IMR-90 (cell line): ENCODE measurements around the gene UQCRC1. TPM values are rescaled to one million over a fixed set of nuclear protein-coding genes. Genes with fewer than 3 reads are reported as not detected.

Experiments
- ATAC-seq: fragments of 200-7000 bp; cut with Tn5 transposase; 2 replicates; pipeline ENCODE4 v1.9.1; 2020; ENCODE audit warnings: low read depth, mild to moderate bottlenecking, moderate library complexity
- BruUV-seq: library from RNA; stranded (reverse); fragments of 400-500 nt; replicated peaks from 2 replicates; lab custom pipeline; 2021; lab: Mats Ljungman, UMichigan
- CTCF ChIA-PET: fragments of 300-600 bp; formaldehyde crosslinking; extraction: SDS; loops from one replicate; lab custom pipeline; 2021; ENCODE audit warnings: antibody characterized with exemption; lab: Yijun Ruan, JAX
- POLR2A ChIA-PET: fragments of 300-600 bp; sonication (Branson Sonifier 250); formaldehyde crosslinking; loops from one replicate; lab custom pipeline; 2022; ENCODE audit warnings: antibody characterized with exemption; ENCODE audit not compliant: unreplicated experiment; lab: Charles Lee
- DNase-seq: peaks from one replicate; pipeline ENCODE4 v3.0.0; 2013
- H2AFZ ChIP-seq: replicated peaks from 2 replicates; pipeline ENCODE3; 2013; ENCODE audit warnings: low read length, mild to moderate bottlenecking; ENCODE audit not compliant: poor library complexity
- H2AK5ac ChIP-seq: 2 replicates; pipeline ENCODE4 v1.6.1; 2013; ENCODE audit warnings: low read depth, low read length, inconsistent platforms
- H2AK9ac ChIP-seq: replicated peaks from 2 replicates; pipeline ENCODE3; 2013; ENCODE audit warnings: mild to moderate bottlenecking, low read depth, low read length, moderate library complexity; ENCODE audit not compliant: poor library complexity
- H2BK120ac ChIP-seq: 2 replicates; pipeline ENCODE4 v1.6.1; 2013; ENCODE audit warnings: low read depth, low read length, inconsistent platforms
- H2BK15ac ChIP-seq: 3 replicates; pipeline ENCODE4 v1.6.1; 2013; ENCODE audit warnings: low read depth, low read length, inconsistent platforms
- H2BK20ac ChIP-seq: 2 replicates; pipeline ENCODE4 v1.6.1; 2013; ENCODE audit warnings: low read depth, mild to moderate bottlenecking, inconsistent platforms, low read length, moderate library complexity
- H2BK5ac ChIP-seq: 2 replicates; pipeline ENCODE4 v1.6.1; 2013; ENCODE audit warnings: mild to moderate bottlenecking, low read depth, low read length, inconsistent platforms; ENCODE audit not compliant: poor library complexity, severe bottlenecking
- H3K14ac ChIP-seq: replicated peaks from 2 replicates; pipeline ENCODE4 v1.6.1; 2013; ENCODE audit warnings: low read depth, low read length, inconsistent platforms
- H3K18ac ChIP-seq: 2 replicates; pipeline ENCODE4 v1.6.1; 2013; ENCODE audit warnings: low read depth, low read length, control low read depth
- H3K23ac ChIP-seq: 2 replicates; pipeline ENCODE4 v1.6.1; 2013; ENCODE audit warnings: low read depth, low read length, inconsistent platforms
- H3K27ac ChIP-seq: 2 replicates; pipeline ENCODE4 v1.5.1; 2013; ENCODE audit warnings: mild to moderate bottlenecking, control low read depth, low read length; ENCODE audit not compliant: insufficient read depth
- H3K27me3 ChIP-seq: 2 replicates; pipeline ENCODE4 v1.6.1; 2013; ENCODE audit warnings: low read length; ENCODE audit not compliant: control insufficient read depth, insufficient read depth
- H3K36me3 ChIP-seq: 2 replicates; pipeline ENCODE4 v1.6.1; 2013; ENCODE audit warnings: low read length, mixed read lengths; ENCODE audit not compliant: control insufficient read depth, insufficient read depth
- H3K4ac ChIP-seq: 2 replicates; pipeline ENCODE4 v1.6.1; 2013; ENCODE audit warnings: low read depth, low read length, inconsistent platforms
- H3K4me1 ChIP-seq: 2 replicates; pipeline ENCODE4 v1.6.1; 2013; ENCODE audit warnings: low read length, mixed read lengths; ENCODE audit not compliant: control insufficient read depth, insufficient read depth
- H3K4me2 ChIP-seq: 2 replicates; pipeline ENCODE4 v1.6.1; 2013; ENCODE audit warnings: low read depth, mild to moderate bottlenecking, control low read depth, low read length, moderate library complexity
- H3K4me3 ChIP-seq: 2 replicates; pipeline ENCODE4 v1.5.1; 2013; ENCODE audit warnings: low read depth, mild to moderate bottlenecking, control low read depth, low read length, moderate library complexity; ENCODE audit not compliant: insufficient read depth
- H3K56ac ChIP-seq: 2 replicates; pipeline ENCODE4 v1.6.1; 2013; ENCODE audit warnings: low read length, inconsistent platforms; ENCODE audit not compliant: insufficient read depth; ENCODE audit errors: extremely low read depth
- H3K79me1 ChIP-seq, 2 experiments: 2 replicates each; pipeline ENCODE4 v1.6.1; 2013; ENCODE audit warnings: low read length in 2 of 2, inconsistent platforms in 1 of 2, low read depth in 1 of 2
- H3K9ac ChIP-seq: 2 replicates; pipeline ENCODE4 v1.6.1; 2013; ENCODE audit warnings: low read depth, low read length, control low read depth
- H3K9me1 ChIP-seq: 2 replicates; pipeline ENCODE4 v1.6.1; 2013; ENCODE audit warnings: low read length, inconsistent platforms; ENCODE audit not compliant: insufficient read depth
- H3K9me3 ChIP-seq: 2 replicates; pipeline ENCODE4 v1.6.1; 2013; ENCODE audit warnings: low read length; ENCODE audit not compliant: control insufficient read depth, insufficient read depth
- H4K20me1 ChIP-seq: 2 replicates; pipeline ENCODE4 v1.6.1; 2013; ENCODE audit warnings: low read length, inconsistent platforms; ENCODE audit not compliant: insufficient read depth
- H4K5ac ChIP-seq: 2 replicates; pipeline ENCODE4 v1.6.1; 2013; ENCODE audit warnings: mild to moderate bottlenecking, low read depth, low read length, control low read depth
- H4K8ac ChIP-seq, 2 experiments: 2 replicates each; pipeline ENCODE4 v1.6.1; 2013; ENCODE audit warnings: low read depth in 2 of 2, low read length in 2 of 2, control low read depth in 1 of 2, inconsistent platforms in 1 of 2
- H4K91ac ChIP-seq: 2 replicates; pipeline ENCODE4 v1.6.1; 2013; ENCODE audit warnings: low read depth, low read length, inconsistent platforms; ENCODE audit not compliant: insufficient read depth
- CEBPB ChIP-seq: IDR thresholded peaks from 2 replicates; pipeline ENCODE4 v1.6.1; 2012; ENCODE audit warnings: low read depth, low read length, improper control_type of control experiment
- MAZ ChIP-seq: IDR thresholded peaks from 2 replicates; pipeline ENCODE4 v1.6.1; 2012; ENCODE audit warnings: low read depth, mild to moderate bottlenecking, low read length, improper control_type of control experiment, moderate library complexity, borderline replicate concordance
- MXI1 ChIP-seq: IDR thresholded peaks from 2 replicates; pipeline ENCODE4 v1.6.1; 2012; ENCODE audit warnings: low read depth, mild to moderate bottlenecking, low read length, moderate library complexity, borderline replicate concordance
- NFE2L2 ChIP-seq: fragments of 150-350 bp; IDR thresholded peaks from 2 replicates; pipeline ENCODE4 v1.6.1; 2016; ENCODE audit warnings: low read depth, mild to moderate bottlenecking, low read length
- RCOR1 ChIP-seq: IDR thresholded peaks from 2 replicates; pipeline ENCODE4 v1.6.1; 2012; ENCODE audit warnings: mild to moderate bottlenecking, low read length, improper control_type of control experiment; ENCODE audit not compliant: insufficient replicate concordance
- WGBS, 2 experiments: methylation state at CpG; one replicate each; pipeline versions ENCODE4 v1.1.5 to v1.1.7; 2013; ENCODE audit warnings: missing lambda C conversion rate in 2 of 2; ENCODE audit not compliant: insufficient read length in 1 of 2; ENCODE audit errors: extremely low coverage in 2 of 2; 5-methylcytosine and 5-hydroxymethylcytosine counted together
- dilution Hi-C: fragments of 300-500 bp; cut with HindIII; formaldehyde crosslinking; loops from one replicate; pipeline ENCODE4 v1.14.3; 2018; ENCODE audit warnings: low sequenced_read_pairs; ENCODE audit not compliant: unreplicated experiment
- in situ Hi-C: fragments of 300-500 bp; cut with MboI; formaldehyde crosslinking; loops from 3 replicates; pipeline ENCODE4 v1.14.3; 2019; ENCODE audit warnings: low sequenced_read_pairs, inconsistent platforms, mixed read lengths
- intact Hi-C: fragments of 100-400 bp; cut with micrococcal nuclease; formaldehyde crosslinking; loops from 2 replicates; pipeline ENCODE4 v1.10.0; 2022
- polyA plus RNA-seq, 3 experiments: library from polyadenylated mRNA; depleted of rRNA; stranded (reverse); fragments of >200 nt; gene quantifications; 2 replicates each; pipeline ENCODE4 v1.2.3, GENCODE V29; 2012; ENCODE audit warnings: low replicate concordance in 1 of 3
- total RNA-seq: library from RNA; depleted of rRNA; stranded (reverse); fragments of >200 nt; gene quantifications from 2 replicates; pipeline ENCODE4 v1.2.3, GENCODE V29; 2012
- TF ChIP-seq, protein P1 (sequence below): conservative IDR thresholded peaks from 2 replicates; pipeline ENCODE4 v1.5.1; 2012; ENCODE audit warnings: mild to moderate bottlenecking, low read depth, low read length, improper control_type of control experiment

Gene UQCRC1
- total and polyA plus RNA-seq, 2 of the 4 experiments (the other 2 are of a cell fraction) = 474 to 1,365 TPM

DNA sequence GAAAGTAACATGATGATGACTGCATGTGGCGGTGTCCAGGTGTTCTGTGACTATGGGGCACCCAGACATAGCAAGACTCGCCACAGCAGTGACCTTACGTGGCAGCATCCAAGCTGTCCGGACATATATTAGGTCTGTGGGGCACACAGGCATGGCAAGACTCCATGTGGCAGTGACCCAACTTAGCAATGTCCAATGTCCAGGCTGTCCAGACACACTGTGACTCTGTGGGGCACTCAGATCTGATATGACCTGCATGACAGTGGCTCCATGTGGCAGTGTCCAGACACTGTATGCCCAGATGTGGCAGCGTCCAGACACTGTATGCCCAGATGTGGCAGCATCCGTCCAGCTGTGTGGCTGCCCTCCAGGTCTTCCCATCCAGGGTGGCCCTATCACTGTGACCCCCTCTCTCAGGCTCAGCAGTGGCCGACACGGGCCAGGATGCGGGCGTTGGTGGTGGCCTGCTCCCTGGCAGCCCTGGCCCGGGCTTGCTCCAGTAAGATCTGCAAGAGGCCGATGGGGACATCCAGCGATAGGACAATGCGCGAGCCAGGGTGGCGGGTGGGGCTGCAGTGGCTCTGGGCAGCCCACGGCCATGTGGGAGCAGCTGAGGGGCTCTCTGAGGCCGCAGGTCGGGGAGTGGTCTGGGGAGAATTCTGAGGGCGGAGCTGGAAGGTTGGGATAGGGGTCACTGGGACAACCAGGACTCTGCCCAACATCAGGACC is 46.9 kb downstream of the UQCRC1 start:
- Histone ChIP-seq H2AK5ac (peak overlapping the region; percentile 89; the same call in 1 of the 2 replicates), H3K4me3 (no peak overlapping the region), H2BK5ac (peak overlapping the region; percentile 78), H3K14ac (no peak overlapping the region), H2AFZ (no peak overlapping the region), H4K8ac (peak overlapping the region in 1 of 2 experiments; percentile 27; a peak in 1 of 4 replicates), H3K79me1 (peaks cover 14 to 67% of the 10 kb centered on the region in 2 experiments), H4K91ac (no peak overlapping the region; the same call in 1 of the 2 replicates), H3K9ac (no peak overlapping the region), H3K36me3 (peaks cover 28% of the 10 kb centered on the region), H3K18ac (no peak overlapping the region), H3K9me1 (peaks cover 45% of the 10 kb centered on the region), H3K23ac (no peak overlapping the region), H3K27ac (no peak overlapping the region; the same call in 1 of the 2 replicates), H4K20me1 (peaks cover 3% of the 10 kb centered on the region; the same call in 1 of the 2 replicates), H2AK9ac (peak overlapping the region; percentile 71), H3K4ac (peak overlapping the region; percentile 91), H2BK20ac (0 out of 2 replicates have a peak overlapping the region, but pooled peaks have one; percentile 17), H2BK15ac (no peak overlapping the region), H3K9me3 (no peaks in the 10 kb centered on the region), H3K27me3 (no peaks in the 10 kb centered on the region), H3K4me2 (no peak overlapping the region), H4K5ac (no peak overlapping the region), H2BK120ac (peak overlapping the region; percentile 90), H3K4me1 (peaks cover 42% of the 10 kb centered on the region), H3K56ac (no peak overlapping the region)
- CTCF ChIA-PET = interaction anchor here (0.6 to 1.1 kb wide), 2 partner anchors 73 to 102 kb away, joined by 3 read pairs; partner anchors contain the start of gene SLC26A6
- dilution Hi-C loops (no loop called here), in situ Hi-C loops (no loop called here), intact Hi-C loops (no loop called here)
- BruUV-seq = no TSS peak
- no peak for DNase-seq
- no peak for ATAC-seq
- WGBS, 2 experiments = 96% methylated on average over 11 of the region's 20 CpGs; no CpG with 5 or more reads in 1 of the 2 experiments
- TF ChIP-seq RCOR1 = no peak
- TF ChIP-seq MAZ = no peak
- TF ChIP-seq, protein P1, sequence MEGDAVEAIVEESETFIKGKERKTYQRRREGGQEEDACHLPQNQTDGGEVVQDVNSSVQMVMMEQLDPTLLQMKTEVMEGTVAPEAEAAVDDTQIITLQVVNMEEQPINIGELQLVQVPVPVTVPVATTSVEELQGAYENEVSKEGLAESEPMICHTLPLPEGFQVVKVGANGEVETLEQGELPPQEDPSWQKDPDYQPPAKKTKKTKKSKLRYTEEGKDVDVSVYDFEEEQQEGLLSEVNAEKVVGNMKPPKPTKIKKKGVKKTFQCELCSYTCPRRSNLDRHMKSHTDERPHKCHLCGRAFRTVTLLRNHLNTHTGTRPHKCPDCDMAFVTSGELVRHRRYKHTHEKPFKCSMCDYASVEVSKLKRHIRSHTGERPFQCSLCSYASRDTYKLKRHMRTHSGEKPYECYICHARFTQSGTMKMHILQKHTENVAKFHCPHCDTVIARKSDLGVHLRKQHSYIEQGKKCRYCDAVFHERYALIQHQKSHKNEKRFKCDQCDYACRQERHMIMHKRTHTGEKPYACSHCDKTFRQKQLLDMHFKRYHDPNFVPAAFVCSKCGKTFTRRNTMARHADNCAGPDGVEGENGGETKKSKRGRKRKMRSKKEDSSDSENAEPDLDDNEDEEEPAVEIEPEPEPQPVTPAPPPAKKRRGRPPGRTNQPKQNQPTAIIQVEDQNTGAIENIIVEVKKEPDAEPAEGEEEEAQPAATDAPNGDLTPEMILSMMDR = no peak
- TF ChIP-seq CEBPB = no peak
- no peak for TF ChIP-seq NFE2L2
- TF ChIP-seq MXI1 = no peak
- POLR2A ChIA-PET = no interaction called here
